Ovary (tissue), 3 donors: Measurements from ENCODE around the gene NBPF26.
"Not testable (repeated sequence)": the region's sequence is repeated elsewhere in the genome, so short reads cannot be mapped to it uniquely, and the experiment has no call there.

ENCODE experiments used
- POLR2A ChIP-seq: fragments of 450-650 bp; IDR thresholded peaks from one replicate; pipeline ENCODE4 v1.6.1; 2017; ENCODE audit warnings: antibody characterized with exemption, mild to moderate bottlenecking, moderate library complexity
- TF ChIP-seq, protein P1 (sequence below), 3 donors: fragments of 450-650 bp in 2 of 3; fragments of 200-600 bp in 1 of 3; IDR thresholded peaks; one replicate each; pipeline versions ENCODE4 v1.5.1 to v1.8.0; 2016 to 2022; ENCODE audit warnings: antibody characterized with exemption in 3 of 3, mild to moderate bottlenecking in 1 of 3
- donor health status: DM: no; HTN: no; CAD: no.

DNA sequence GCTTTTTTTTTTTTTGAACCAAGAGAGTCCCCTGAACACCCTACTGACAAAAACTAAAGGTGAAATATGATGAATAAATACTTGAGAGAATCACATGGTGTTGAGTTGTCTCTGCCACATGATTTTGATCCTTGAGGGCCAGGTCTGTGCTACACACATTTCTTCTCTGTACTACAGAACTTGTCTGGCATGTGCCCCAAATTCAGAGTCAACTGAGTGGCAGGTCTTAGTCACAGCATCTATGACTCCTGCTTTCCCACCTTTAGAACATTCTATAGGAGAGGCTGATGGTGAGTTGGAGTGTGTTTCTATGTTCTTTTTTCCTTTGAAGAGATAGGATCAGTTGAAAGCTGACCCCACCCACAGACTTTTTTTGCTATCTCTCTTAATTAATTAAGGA, 5.1 kb downstream of the NBPF26 start:
- TF ChIP-seq, protein P1, sequence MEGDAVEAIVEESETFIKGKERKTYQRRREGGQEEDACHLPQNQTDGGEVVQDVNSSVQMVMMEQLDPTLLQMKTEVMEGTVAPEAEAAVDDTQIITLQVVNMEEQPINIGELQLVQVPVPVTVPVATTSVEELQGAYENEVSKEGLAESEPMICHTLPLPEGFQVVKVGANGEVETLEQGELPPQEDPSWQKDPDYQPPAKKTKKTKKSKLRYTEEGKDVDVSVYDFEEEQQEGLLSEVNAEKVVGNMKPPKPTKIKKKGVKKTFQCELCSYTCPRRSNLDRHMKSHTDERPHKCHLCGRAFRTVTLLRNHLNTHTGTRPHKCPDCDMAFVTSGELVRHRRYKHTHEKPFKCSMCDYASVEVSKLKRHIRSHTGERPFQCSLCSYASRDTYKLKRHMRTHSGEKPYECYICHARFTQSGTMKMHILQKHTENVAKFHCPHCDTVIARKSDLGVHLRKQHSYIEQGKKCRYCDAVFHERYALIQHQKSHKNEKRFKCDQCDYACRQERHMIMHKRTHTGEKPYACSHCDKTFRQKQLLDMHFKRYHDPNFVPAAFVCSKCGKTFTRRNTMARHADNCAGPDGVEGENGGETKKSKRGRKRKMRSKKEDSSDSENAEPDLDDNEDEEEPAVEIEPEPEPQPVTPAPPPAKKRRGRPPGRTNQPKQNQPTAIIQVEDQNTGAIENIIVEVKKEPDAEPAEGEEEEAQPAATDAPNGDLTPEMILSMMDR (IDR thresholded peaks at IDR 0.05): not testable (repeated sequence)
- TF ChIP-seq POLR2A: not testable (repeated sequence)
